ENCODE measurements around the gene CTDP1.

CTDP1 gene

GRCh38 chr18:79640875-79641274 is 38.7 kb upstream of the CTDP1 start:
- Histone ChIP-seq H3K9me2 (ENCODE audit: low read depth, low read length) (no peaks in the 10 kb centered on the region), H4K20me1 (ENCODE audit: insufficient read depth, low read length) (no peaks in the 10 kb centered on the region)

GRCh38 chr18:79641722-79642497 is 37.7 kb upstream of the CTDP1 start:
- Histone ChIP-seq H2AFZ (ENCODE audit: low read length) (no peak overlapping the region), H4K20me1 (ENCODE audit: insufficient read depth, low read length) (no peaks in the 10 kb centered on the region), H3K36me3 (ENCODE audit: insufficient read depth, low read length) (no peaks in the 10 kb centered on the region), H3K79me2 (ENCODE audit: insufficient read depth, low read length) (no peaks in the 10 kb centered on the region), H3K9ac (ENCODE audit: low read length) (no peak overlapping the region), H3K9me3 (ENCODE audit: low read length) (no peaks in the 10 kb centered on the region), H3K27me3 (ENCODE audit: insufficient read depth, low read length) (no peaks in the 10 kb centered on the region; the same call in 1 of the 2 replicates), H3K4me1 (ENCODE audit: insufficient read depth, low read length, severe bottlenecking) (no peaks in the 10 kb centered on the region), H3F3A (ENCODE audit: insufficient read depth, low read length) (no peaks in the 10 kb centered on the region), H3K27ac (ENCODE audit: low read depth, low read length, poor library complexity, severe bottlenecking) (no peak overlapping the region), H3K4me3 (ENCODE audit: low read depth, low read length, poor library complexity, severe bottlenecking) (no peak overlapping the region), H3K9me2 (ENCODE audit: low read depth, low read length) (no peaks in the 10 kb centered on the region), H3K4me2 (ENCODE audit: low read length) (no peak overlapping the region)
- no peak for TF ChIP-seq EZH2 (IDR thresholded peaks at IDR 0.05; ENCODE audit: borderline replicate concordance, low read length)
- no peak for TF ChIP-seq CTCF (IDR thresholded peaks at IDR 0.05; ENCODE audit: low read length)

More at GRCh38 chr18:79640875-79641274, 38.7 kb upstream of the CTDP1 start:
- Histone ChIP-seq H3K9ac (ENCODE audit: low read length) (no peak overlapping the region), H3K27me3 (ENCODE audit: insufficient read depth, low read length) (no peaks in the 10 kb centered on the region; the same call in 1 of the 2 replicates), H3K4me2 (ENCODE audit: low read length) (no peak overlapping the region), H3K4me3 (ENCODE audit: low read depth, low read length, poor library complexity, severe bottlenecking) (no peak overlapping the region), H2AFZ (ENCODE audit: low read length) (no peak overlapping the region), H3K27ac (ENCODE audit: low read depth, low read length, poor library complexity, severe bottlenecking) (no peak overlapping the region), H3K36me3 (ENCODE audit: insufficient read depth, low read length) (no peaks in the 10 kb centered on the region), H3K79me2 (ENCODE audit: insufficient read depth, low read length) (no peaks in the 10 kb centered on the region), H3K4me1 (ENCODE audit: insufficient read depth, low read length, severe bottlenecking) (no peaks in the 10 kb centered on the region), H3K9me3 (ENCODE audit: low read length) (no peaks in the 10 kb centered on the region), H3F3A (ENCODE audit: insufficient read depth, low read length) (no peaks in the 10 kb centered on the region)
- TF ChIP-seq CTCF (IDR thresholded peaks at IDR 0.05; ENCODE audit: low read length) (no peak), EZH2 (IDR thresholded peaks at IDR 0.05; ENCODE audit: borderline replicate concordance, low read length) (no peak)

- no peak overlapping the region for H3K4me3 ChIP-seq (ENCODE audit: low read depth, low read length, poor library complexity, severe bottlenecking)
- no peak overlapping the region for H3K4me2 ChIP-seq (ENCODE audit: low read length)
- no peaks in the 10 kb centered on the region for H3K9me2 ChIP-seq (ENCODE audit: low read depth, low read length)
- no peak for TF ChIP-seq CTCF (IDR thresholded peaks at IDR 0.05; ENCODE audit: low read length)
- TF ChIP-seq EZH2 (IDR thresholded peaks at IDR 0.05; ENCODE audit: borderline replicate concordance, low read length): no peak
- no peaks in the 10 kb centered on the region for H3K9me3 ChIP-seq (ENCODE audit: low read length)
- H2AFZ ChIP-seq (ENCODE audit: low read length): no peak overlapping the region
- H3K27me3 ChIP-seq (ENCODE audit: insufficient read depth, low read length): no peaks in the 10 kb centered on the region
- no peak overlapping the region for H3K27ac ChIP-seq (ENCODE audit: low read depth, low read length, poor library complexity, severe bottlenecking)
- H3F3A ChIP-seq (ENCODE audit: insufficient read depth, low read length): no peaks in the 10 kb centered on the region
- H3K4me1 ChIP-seq (ENCODE audit: insufficient read depth, low read length, severe bottlenecking): no peaks in the 10 kb centered on the region
- H3K9ac ChIP-seq (ENCODE audit: low read length): no peak overlapping the region
- no peaks in the 10 kb centered on the region for H4K20me1 ChIP-seq (ENCODE audit: insufficient read depth, low read length)
- no peaks in the 10 kb centered on the region for H3K36me3 ChIP-seq (ENCODE audit: insufficient read depth, low read length)
- H3K79me2 ChIP-seq (ENCODE audit: insufficient read depth, low read length): no peaks in the 10 kb centered on the region
Measured at GRCh38 chr18:79642626-79643025, 37.0 kb upstream of the CTDP1 start.

Measured in OCI-LY1 (cell line).